IMR-90 (cell line): ENCODE data around the gene PCP4. TPM values are rescaled to one million over a fixed set of nuclear protein-coding genes. Genes with fewer than 3 reads are reported as not detected.

Source experiments
- ATAC-seq: fragments of 200-7000 bp; cut with Tn5 transposase; 2 replicates; pipeline ENCODE4 v1.9.1; 2020; ENCODE audit warnings: low read depth, mild to moderate bottlenecking, moderate library complexity
- BruUV-seq: library from RNA; stranded (reverse); fragments of 400-500 nt; replicated peaks from 2 replicates; lab custom pipeline; 2021; lab: Mats Ljungman, UMichigan
- CTCF ChIA-PET: fragments of 300-600 bp; formaldehyde crosslinking; extraction: SDS; loops from one replicate; lab custom pipeline; 2021; ENCODE audit warnings: antibody characterized with exemption; lab: Yijun Ruan, JAX
- POLR2A ChIA-PET: fragments of 300-600 bp; sonication (Branson Sonifier 250); formaldehyde crosslinking; loops from one replicate; lab custom pipeline; 2022; ENCODE audit warnings: antibody characterized with exemption; ENCODE audit not compliant: unreplicated experiment; lab: Charles Lee
- DNase-seq: peaks from one replicate; pipeline ENCODE4 v3.0.0; 2013
- H2AFZ ChIP-seq: replicated peaks from 2 replicates; pipeline ENCODE3; 2013; ENCODE audit warnings: low read length, mild to moderate bottlenecking; ENCODE audit not compliant: poor library complexity
- H2AK5ac ChIP-seq: 2 replicates; pipeline ENCODE4 v1.6.1; 2013; ENCODE audit warnings: low read depth, low read length, inconsistent platforms
- H2AK9ac ChIP-seq: replicated peaks from 2 replicates; pipeline ENCODE3; 2013; ENCODE audit warnings: mild to moderate bottlenecking, low read depth, low read length, moderate library complexity; ENCODE audit not compliant: poor library complexity
- H2BK120ac ChIP-seq: 2 replicates; pipeline ENCODE4 v1.6.1; 2013; ENCODE audit warnings: low read depth, low read length, inconsistent platforms
- H2BK15ac ChIP-seq: 3 replicates; pipeline ENCODE4 v1.6.1; 2013; ENCODE audit warnings: low read depth, low read length, inconsistent platforms
- H2BK20ac ChIP-seq: 2 replicates; pipeline ENCODE4 v1.6.1; 2013; ENCODE audit warnings: low read depth, mild to moderate bottlenecking, inconsistent platforms, low read length, moderate library complexity
- H2BK5ac ChIP-seq: 2 replicates; pipeline ENCODE4 v1.6.1; 2013; ENCODE audit warnings: mild to moderate bottlenecking, low read depth, low read length, inconsistent platforms; ENCODE audit not compliant: poor library complexity, severe bottlenecking
- H3K14ac ChIP-seq: replicated peaks from 2 replicates; pipeline ENCODE4 v1.6.1; 2013; ENCODE audit warnings: low read depth, low read length, inconsistent platforms
- H3K18ac ChIP-seq: 2 replicates; pipeline ENCODE4 v1.6.1; 2013; ENCODE audit warnings: low read depth, low read length, control low read depth
- H3K23ac ChIP-seq: 2 replicates; pipeline ENCODE4 v1.6.1; 2013; ENCODE audit warnings: low read depth, low read length, inconsistent platforms
- H3K27ac ChIP-seq: 2 replicates; pipeline ENCODE4 v1.5.1; 2013; ENCODE audit warnings: mild to moderate bottlenecking, control low read depth, low read length; ENCODE audit not compliant: insufficient read depth
- H3K27me3 ChIP-seq: 2 replicates; pipeline ENCODE4 v1.6.1; 2013; ENCODE audit warnings: low read length; ENCODE audit not compliant: control insufficient read depth, insufficient read depth
- H3K36me3 ChIP-seq: 2 replicates; pipeline ENCODE4 v1.6.1; 2013; ENCODE audit warnings: low read length, mixed read lengths; ENCODE audit not compliant: control insufficient read depth, insufficient read depth
- H3K4ac ChIP-seq: 2 replicates; pipeline ENCODE4 v1.6.1; 2013; ENCODE audit warnings: low read depth, low read length, inconsistent platforms
- H3K4me1 ChIP-seq: 2 replicates; pipeline ENCODE4 v1.6.1; 2013; ENCODE audit warnings: low read length, mixed read lengths; ENCODE audit not compliant: control insufficient read depth, insufficient read depth
- H3K4me2 ChIP-seq: 2 replicates; pipeline ENCODE4 v1.6.1; 2013; ENCODE audit warnings: low read depth, mild to moderate bottlenecking, control low read depth, low read length, moderate library complexity
- H3K4me3 ChIP-seq: 2 replicates; pipeline ENCODE4 v1.5.1; 2013; ENCODE audit warnings: low read depth, mild to moderate bottlenecking, control low read depth, low read length, moderate library complexity; ENCODE audit not compliant: insufficient read depth
- H3K56ac ChIP-seq: 2 replicates; pipeline ENCODE4 v1.6.1; 2013; ENCODE audit warnings: low read length, inconsistent platforms; ENCODE audit not compliant: insufficient read depth; ENCODE audit errors: extremely low read depth
- H3K79me1 ChIP-seq, 2 experiments: 2 replicates each; pipeline ENCODE4 v1.6.1; 2013; ENCODE audit warnings: low read length in 2 of 2, inconsistent platforms in 1 of 2, low read depth in 1 of 2
- H3K9ac ChIP-seq: 2 replicates; pipeline ENCODE4 v1.6.1; 2013; ENCODE audit warnings: low read depth, low read length, control low read depth
- H3K9me1 ChIP-seq: 2 replicates; pipeline ENCODE4 v1.6.1; 2013; ENCODE audit warnings: low read length, inconsistent platforms; ENCODE audit not compliant: insufficient read depth
- H3K9me3 ChIP-seq: 2 replicates; pipeline ENCODE4 v1.6.1; 2013; ENCODE audit warnings: low read length; ENCODE audit not compliant: control insufficient read depth, insufficient read depth
- H4K20me1 ChIP-seq: 2 replicates; pipeline ENCODE4 v1.6.1; 2013; ENCODE audit warnings: low read length, inconsistent platforms; ENCODE audit not compliant: insufficient read depth
- H4K5ac ChIP-seq: 2 replicates; pipeline ENCODE4 v1.6.1; 2013; ENCODE audit warnings: mild to moderate bottlenecking, low read depth, low read length, control low read depth
- H4K8ac ChIP-seq, 2 experiments: 2 replicates each; pipeline ENCODE4 v1.6.1; 2013; ENCODE audit warnings: low read depth in 2 of 2, low read length in 2 of 2, control low read depth in 1 of 2, inconsistent platforms in 1 of 2
- H4K91ac ChIP-seq: 2 replicates; pipeline ENCODE4 v1.6.1; 2013; ENCODE audit warnings: low read depth, low read length, inconsistent platforms; ENCODE audit not compliant: insufficient read depth
- FOS ChIP-seq: fragments of 150-350 bp; IDR thresholded peaks from 2 replicates; pipeline ENCODE4 v1.6.1; 2016; ENCODE audit warnings: low read depth, low read length
- POLR2A ChIP-seq: IDR thresholded peaks from 2 replicates; pipeline ENCODE4 v1.6.1; 2012; ENCODE audit warnings: mild to moderate bottlenecking, low read depth, low read length
- WGBS, 2 experiments: methylation state at CpG; one replicate each; pipeline versions ENCODE4 v1.1.5 to v1.1.7; 2013; ENCODE audit warnings: missing lambda C conversion rate in 2 of 2; ENCODE audit not compliant: insufficient read length in 1 of 2; ENCODE audit errors: extremely low coverage in 2 of 2; 5-methylcytosine and 5-hydroxymethylcytosine counted together
- dilution Hi-C: fragments of 300-500 bp; cut with HindIII; formaldehyde crosslinking; loops from one replicate; pipeline ENCODE4 v1.14.3; 2018; ENCODE audit warnings: low sequenced_read_pairs; ENCODE audit not compliant: unreplicated experiment
- in situ Hi-C: fragments of 300-500 bp; cut with MboI; formaldehyde crosslinking; loops from 3 replicates; pipeline ENCODE4 v1.14.3; 2019; ENCODE audit warnings: low sequenced_read_pairs, inconsistent platforms, mixed read lengths
- intact Hi-C: fragments of 100-400 bp; cut with micrococcal nuclease; formaldehyde crosslinking; loops from 2 replicates; pipeline ENCODE4 v1.10.0; 2022
- polyA plus RNA-seq, 3 experiments: library from polyadenylated mRNA; depleted of rRNA; stranded (reverse); fragments of >200 nt; gene quantifications; 2 replicates each; pipeline ENCODE4 v1.2.3, GENCODE V29; 2012; ENCODE audit warnings: low replicate concordance in 1 of 3
- total RNA-seq: library from RNA; depleted of rRNA; stranded (reverse); fragments of >200 nt; gene quantifications from 2 replicates; pipeline ENCODE4 v1.2.3, GENCODE V29; 2012
- TF ChIP-seq, protein P1 (sequence below): conservative IDR thresholded peaks from 2 replicates; pipeline ENCODE4 v1.5.1; 2012; ENCODE audit warnings: mild to moderate bottlenecking, low read depth, low read length, improper control_type of control experiment

PCP4 gene
- total and polyA plus RNA-seq, 2 of the 4 experiments (the other 2 are of a cell fraction) = not detected

GRCh38 chr21:39842741-39843459 lies 24.3 kb upstream of the PCP4 start:
- Histone ChIP-seq H3K18ac (no peak overlapping the region), H3K27me3 (no peaks in the 10 kb centered on the region), H2BK15ac (no peak overlapping the region), H3K36me3 (no peaks in the 10 kb centered on the region), H3K23ac (no peak overlapping the region), H3K27ac (no peak overlapping the region), H2AK9ac (no peak overlapping the region), H2BK20ac (no peak overlapping the region), H3K4me2 (no peak overlapping the region), H3K56ac (no peak overlapping the region), H3K4me3 (no peak overlapping the region), H3K4me1 (no peaks in the 10 kb centered on the region), H3K9me3 (peaks cover 43% of the 10 kb centered on the region), H4K20me1 (no peaks in the 10 kb centered on the region), H3K4ac (no peak overlapping the region), H3K9ac (no peak overlapping the region), H3K9me1 (no peaks in the 10 kb centered on the region), H2BK120ac (no peak overlapping the region), H4K5ac (no peak overlapping the region), H4K8ac (no peak overlapping the region), H2BK5ac (no peak overlapping the region), H2AFZ (no peak overlapping the region), H3K79me1 (no peaks in the 10 kb centered on the region), H3K14ac (no peak overlapping the region), H2AK5ac (no peak overlapping the region), H4K91ac (no peak overlapping the region)
- CTCF ChIA-PET = interaction anchor here (0.6 kb wide), 1 partner anchor 196 kb away, joined by 3 read pairs; no protein-coding TSS in a partner anchor
- no peak for ATAC-seq
- dilution Hi-C loops (no loop called here), intact Hi-C loops (no loop called here), in situ Hi-C loops (no loop called here)
- TF ChIP-seq FOS (no peak), POLR2A (no peak)
- TF ChIP-seq, protein P1, sequence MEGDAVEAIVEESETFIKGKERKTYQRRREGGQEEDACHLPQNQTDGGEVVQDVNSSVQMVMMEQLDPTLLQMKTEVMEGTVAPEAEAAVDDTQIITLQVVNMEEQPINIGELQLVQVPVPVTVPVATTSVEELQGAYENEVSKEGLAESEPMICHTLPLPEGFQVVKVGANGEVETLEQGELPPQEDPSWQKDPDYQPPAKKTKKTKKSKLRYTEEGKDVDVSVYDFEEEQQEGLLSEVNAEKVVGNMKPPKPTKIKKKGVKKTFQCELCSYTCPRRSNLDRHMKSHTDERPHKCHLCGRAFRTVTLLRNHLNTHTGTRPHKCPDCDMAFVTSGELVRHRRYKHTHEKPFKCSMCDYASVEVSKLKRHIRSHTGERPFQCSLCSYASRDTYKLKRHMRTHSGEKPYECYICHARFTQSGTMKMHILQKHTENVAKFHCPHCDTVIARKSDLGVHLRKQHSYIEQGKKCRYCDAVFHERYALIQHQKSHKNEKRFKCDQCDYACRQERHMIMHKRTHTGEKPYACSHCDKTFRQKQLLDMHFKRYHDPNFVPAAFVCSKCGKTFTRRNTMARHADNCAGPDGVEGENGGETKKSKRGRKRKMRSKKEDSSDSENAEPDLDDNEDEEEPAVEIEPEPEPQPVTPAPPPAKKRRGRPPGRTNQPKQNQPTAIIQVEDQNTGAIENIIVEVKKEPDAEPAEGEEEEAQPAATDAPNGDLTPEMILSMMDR = no peak
- WGBS, 2 experiments = no CpG with 5 or more reads among the region's 14 CpGs
- POLR2A ChIA-PET = no interaction called here
- BruUV-seq = no TSS peak
- no peak for DNase-seq
